ENCODE data around the gene DCTN4. TPM values are rescaled to one million over a fixed set of nuclear protein-coding genes. Genes with fewer than 3 reads are reported as not detected.

The DCTN4 gene
- total and polyA plus RNA-seq, 2 of the 8 experiments (the other 6 are each of a cell fraction or from before 2014, with no cell fraction given), result 20.5 to 42.7 TPM

DNA sequence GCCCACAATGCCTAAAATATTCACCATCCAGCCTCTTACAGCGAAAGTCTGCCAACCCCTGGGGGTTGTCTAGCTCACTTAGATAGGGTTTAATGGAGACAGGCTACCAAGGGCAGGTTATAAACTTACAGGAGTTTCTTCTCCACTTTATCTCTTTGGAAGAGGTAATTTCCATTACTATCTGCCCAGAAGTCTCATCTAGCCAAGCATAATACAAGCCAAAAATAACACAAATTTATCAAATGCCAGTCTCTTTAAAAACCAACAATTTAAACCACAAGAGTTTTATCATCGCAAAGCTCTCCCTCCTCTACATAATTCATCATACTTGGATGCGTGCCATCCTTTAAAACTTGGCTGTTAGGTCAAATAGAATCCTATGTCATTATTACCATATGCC lies 64.2 kb downstream of the DCTN4 start (continued):
- TF ChIP-seq, protein P1, sequence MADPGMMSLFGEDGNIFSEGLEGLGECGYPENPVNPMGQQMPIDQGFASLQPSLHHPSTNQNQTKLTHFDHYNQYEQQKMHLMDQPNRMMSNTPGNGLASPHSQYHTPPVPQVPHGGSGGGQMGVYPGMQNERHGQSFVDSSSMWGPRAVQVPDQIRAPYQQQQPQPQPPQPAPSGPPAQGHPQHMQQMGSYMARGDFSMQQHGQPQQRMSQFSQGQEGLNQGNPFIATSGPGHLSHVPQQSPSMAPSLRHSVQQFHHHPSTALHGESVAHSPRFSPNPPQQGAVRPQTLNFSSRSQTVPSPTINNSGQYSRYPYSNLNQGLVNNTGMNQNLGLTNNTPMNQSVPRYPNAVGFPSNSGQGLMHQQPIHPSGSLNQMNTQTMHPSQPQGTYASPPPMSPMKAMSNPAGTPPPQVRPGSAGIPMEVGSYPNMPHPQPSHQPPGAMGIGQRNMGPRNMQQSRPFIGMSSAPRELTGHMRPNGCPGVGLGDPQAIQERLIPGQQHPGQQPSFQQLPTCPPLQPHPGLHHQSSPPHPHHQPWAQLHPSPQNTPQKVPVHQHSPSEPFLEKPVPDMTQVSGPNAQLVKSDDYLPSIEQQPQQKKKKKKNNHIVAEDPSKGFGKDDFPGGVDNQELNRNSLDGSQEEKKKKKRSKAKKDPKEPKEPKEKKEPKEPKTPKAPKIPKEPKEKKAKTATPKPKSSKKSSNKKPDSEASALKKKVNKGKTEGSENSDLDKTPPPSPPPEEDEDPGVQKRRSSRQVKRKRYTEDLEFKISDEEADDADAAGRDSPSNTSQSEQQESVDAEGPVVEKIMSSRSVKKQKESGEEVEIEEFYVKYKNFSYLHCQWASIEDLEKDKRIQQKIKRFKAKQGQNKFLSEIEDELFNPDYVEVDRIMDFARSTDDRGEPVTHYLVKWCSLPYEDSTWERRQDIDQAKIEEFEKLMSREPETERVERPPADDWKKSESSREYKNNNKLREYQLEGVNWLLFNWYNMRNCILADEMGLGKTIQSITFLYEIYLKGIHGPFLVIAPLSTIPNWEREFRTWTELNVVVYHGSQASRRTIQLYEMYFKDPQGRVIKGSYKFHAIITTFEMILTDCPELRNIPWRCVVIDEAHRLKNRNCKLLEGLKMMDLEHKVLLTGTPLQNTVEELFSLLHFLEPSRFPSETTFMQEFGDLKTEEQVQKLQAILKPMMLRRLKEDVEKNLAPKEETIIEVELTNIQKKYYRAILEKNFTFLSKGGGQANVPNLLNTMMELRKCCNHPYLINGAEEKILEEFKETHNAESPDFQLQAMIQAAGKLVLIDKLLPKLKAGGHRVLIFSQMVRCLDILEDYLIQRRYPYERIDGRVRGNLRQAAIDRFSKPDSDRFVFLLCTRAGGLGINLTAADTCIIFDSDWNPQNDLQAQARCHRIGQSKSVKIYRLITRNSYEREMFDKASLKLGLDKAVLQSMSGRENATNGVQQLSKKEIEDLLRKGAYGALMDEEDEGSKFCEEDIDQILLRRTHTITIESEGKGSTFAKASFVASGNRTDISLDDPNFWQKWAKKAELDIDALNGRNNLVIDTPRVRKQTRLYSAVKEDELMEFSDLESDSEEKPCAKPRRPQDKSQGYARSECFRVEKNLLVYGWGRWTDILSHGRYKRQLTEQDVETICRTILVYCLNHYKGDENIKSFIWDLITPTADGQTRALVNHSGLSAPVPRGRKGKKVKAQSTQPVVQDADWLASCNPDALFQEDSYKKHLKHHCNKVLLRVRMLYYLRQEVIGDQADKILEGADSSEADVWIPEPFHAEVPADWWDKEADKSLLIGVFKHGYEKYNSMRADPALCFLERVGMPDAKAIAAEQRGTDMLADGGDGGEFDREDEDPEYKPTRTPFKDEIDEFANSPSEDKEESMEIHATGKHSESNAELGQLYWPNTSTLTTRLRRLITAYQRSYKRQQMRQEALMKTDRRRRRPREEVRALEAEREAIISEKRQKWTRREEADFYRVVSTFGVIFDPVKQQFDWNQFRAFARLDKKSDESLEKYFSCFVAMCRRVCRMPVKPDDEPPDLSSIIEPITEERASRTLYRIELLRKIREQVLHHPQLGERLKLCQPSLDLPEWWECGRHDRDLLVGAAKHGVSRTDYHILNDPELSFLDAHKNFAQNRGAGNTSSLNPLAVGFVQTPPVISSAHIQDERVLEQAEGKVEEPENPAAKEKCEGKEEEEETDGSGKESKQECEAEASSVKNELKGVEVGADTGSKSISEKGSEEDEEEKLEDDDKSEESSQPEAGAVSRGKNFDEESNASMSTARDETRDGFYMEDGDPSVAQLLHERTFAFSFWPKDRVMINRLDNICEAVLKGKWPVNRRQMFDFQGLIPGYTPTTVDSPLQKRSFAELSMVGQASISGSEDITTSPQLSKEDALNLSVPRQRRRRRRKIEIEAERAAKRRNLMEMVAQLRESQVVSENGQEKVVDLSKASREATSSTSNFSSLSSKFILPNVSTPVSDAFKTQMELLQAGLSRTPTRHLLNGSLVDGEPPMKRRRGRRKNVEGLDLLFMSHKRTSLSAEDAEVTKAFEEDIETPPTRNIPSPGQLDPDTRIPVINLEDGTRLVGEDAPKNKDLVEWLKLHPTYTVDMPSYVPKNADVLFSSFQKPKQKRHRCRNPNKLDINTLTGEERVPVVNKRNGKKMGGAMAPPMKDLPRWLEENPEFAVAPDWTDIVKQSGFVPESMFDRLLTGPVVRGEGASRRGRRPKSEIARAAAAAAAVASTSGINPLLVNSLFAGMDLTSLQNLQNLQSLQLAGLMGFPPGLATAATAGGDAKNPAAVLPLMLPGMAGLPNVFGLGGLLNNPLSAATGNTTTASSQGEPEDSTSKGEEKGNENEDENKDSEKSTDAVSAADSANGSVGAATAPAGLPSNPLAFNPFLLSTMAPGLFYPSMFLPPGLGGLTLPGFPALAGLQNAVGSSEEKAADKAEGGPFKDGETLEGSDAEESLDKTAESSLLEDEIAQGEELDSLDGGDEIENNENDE (IDR thresholded peaks at IDR 0.05; ENCODE audit: insufficient replicate concordance, low read length), result no peak
- TF ChIP-seq, protein P2, sequence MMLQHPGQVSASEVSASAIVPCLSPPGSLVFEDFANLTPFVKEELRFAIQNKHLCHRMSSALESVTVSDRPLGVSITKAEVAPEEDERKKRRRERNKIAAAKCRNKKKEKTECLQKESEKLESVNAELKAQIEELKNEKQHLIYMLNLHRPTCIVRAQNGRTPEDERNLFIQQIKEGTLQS (IDR thresholded peaks at IDR 0.05; ENCODE audit: insufficient read depth, low read depth, low read length), result no peak
- TF ChIP-seq POLR2A (IDR thresholded peaks at IDR 0.05; ENCODE audit: control extremely low read depth in 1 of 2, low read depth in 2 of 2, low read length in 2 of 2), result no peak
- TF ChIP-seq FOSL1 (IDR thresholded peaks at IDR 0.05; ENCODE audit: insufficient read depth, low read depth, low read length), result no peak
- no peak for TF ChIP-seq MAFK (IDR thresholded peaks at IDR 0.05; ENCODE audit: low read depth, low read length)
- TF ChIP-seq POLR2AphosphoS5 (IDR thresholded peaks at IDR 0.05; ENCODE audit: low read depth, low read length), result no peak
- no peak for TF ChIP-seq TCF12 (IDR thresholded peaks at IDR 0.05; ENCODE audit: low read depth, low read length)
- no peak for TF ChIP-seq CHD1 (IDR thresholded peaks at IDR 0.05; ENCODE audit: low read depth, low read length)
- TF ChIP-seq YY1 (IDR thresholded peaks at IDR 0.05; ENCODE audit: low read depth, low read length), result no peak
- TF ChIP-seq SP2 (IDR thresholded peaks at IDR 0.05; ENCODE audit: low read length), result no peak
- TF ChIP-seq KDM5A (IDR thresholded peaks at IDR 0.05; ENCODE audit: low read length), result no peak
- no peak for TF ChIP-seq RBBP5 (IDR thresholded peaks at IDR 0.05; ENCODE audit: borderline replicate concordance, low read depth, low read length)
- TF ChIP-seq KDM4A (IDR thresholded peaks at IDR 0.05; ENCODE audit: low read depth, low read length, severe bottlenecking), result no peak

All from H1 (cell line).